SK-N-MC (cell line): ENCODE measurements around the gene CRAMP1.
"Not testable (repeated sequence)": the region's sequence is repeated elsewhere in the genome, so short reads cannot be mapped to it uniquely, and the experiment has no call there.

Experiments used
- EZH2 ChIP-seq: fragments of 200-600 bp; sonication (generic); IDR thresholded peaks from one replicate; pipeline ENCODE4 v1.6.1; 2017; ENCODE audit warnings: antibody characterized with exemption
- POLR2AphosphoS5 ChIP-seq: IDR thresholded peaks from 2 replicates; pipeline ENCODE4 v1.6.1; 2012; ENCODE audit warnings: mild to moderate bottlenecking, low read depth, low read length, borderline replicate concordance

DNA sequence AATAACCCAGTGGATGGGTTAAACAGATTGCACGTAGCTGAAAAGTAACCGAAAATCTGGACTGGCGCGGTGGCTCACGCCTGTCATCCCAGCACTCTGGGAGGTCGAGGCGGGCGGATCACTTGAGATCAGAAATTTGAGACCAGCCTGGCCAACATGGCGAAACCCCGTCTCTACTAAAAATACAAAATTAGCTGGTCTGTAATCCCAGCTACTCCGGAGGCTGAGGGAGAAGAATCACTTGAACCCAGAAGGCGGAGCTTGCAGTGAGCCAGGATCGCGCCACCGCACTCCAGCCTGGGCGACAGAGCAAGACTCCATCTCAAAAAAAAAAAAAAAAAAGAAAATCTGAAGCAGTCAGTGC, 93.1 kb downstream of the CRAMP1 start:
- not testable (repeated sequence) for TF ChIP-seq EZH2, POLR2AphosphoS5
